GM18873 (cell line): ENCODE measurements around the gene DOCK11.
A peak's percentile ranks its signal among the peaks of the same experiment; 100 is the strongest.
"Not testable (repeated sequence)": the region's sequence is repeated elsewhere in the genome, so short reads cannot be mapped to it uniquely, and the experiment has no call there.

Experiments used
- ATAC-seq: cut with Tn5 transposase; IDR thresholded peaks from one replicate; pipeline ENCODE4 v1.9.1; 2021; ENCODE audit warnings: mild to moderate bottlenecking, moderate library complexity, moderate number of reproducible peaks; ENCODE audit not compliant: unreplicated experiment, low FRiP score

The DOCK11 gene

GRCh38 chrX:118495061-118495921, at the start of gene DOCK11:
Gene DOCK11, plus strand, starts transcription at chrX:118495815. Its CDS starts 157 bp downstream, at chrX:118495972.
- peak; percentile 49 for ATAC-seq

- no peak for ATAC-seq
Measured at GRCh38 chrX:118448273-118448783, 47.3 kb upstream of the DOCK11 start.

GRCh38 chrX:118455013-118455412, 40.6 kb upstream of the DOCK11 start:
- no peak for ATAC-seq

- no peak for ATAC-seq
Measured at GRCh38 chrX:118459494-118459893, 36.1 kb upstream of the DOCK11 start.

- no peak for ATAC-seq
Measured at GRCh38 chrX:118464501-118464900, 31.1 kb upstream of the DOCK11 start.

- ATAC-seq = no peak
Measured at GRCh38 chrX:118468122-118468521, 27.5 kb upstream of the DOCK11 start.

- not testable (repeated sequence) for ATAC-seq
Measured at GRCh38 chrX:118470721-118471347, 24.8 kb upstream of the DOCK11 start.

GRCh38 chrX:118474586-118474985, 21.0 kb upstream of the DOCK11 start:
- no peak for ATAC-seq

GRCh38 chrX:118475903-118476302, 19.7 kb upstream of the DOCK11 start:
- ATAC-seq = no peak

GRCh38 chrX:118480172-118480571, 15.4 kb upstream of the DOCK11 start:
- ATAC-seq = no peak

GRCh38 chrX:118482384-118482783, 13.2 kb upstream of the DOCK11 start:
- not testable (repeated sequence) for ATAC-seq

GRCh38 chrX:118484216-118484903, 11.3 kb upstream of the DOCK11 start:
- ATAC-seq = no peak

GRCh38 chrX:118486693-118487092, 8.9 kb upstream of the DOCK11 start:
- ATAC-seq = not testable (repeated sequence)

GRCh38 chrX:118493016-118493415, 2.6 kb upstream of the DOCK11 start:
- ATAC-seq = no peak

- ATAC-seq = no peak
Measured at GRCh38 chrX:118493653-118494297, 1.8 kb upstream of the DOCK11 start.

GRCh38 chrX:118495958-118496762, 545 bp downstream of the DOCK11 start:
- ATAC-seq = peak; percentile 63

GRCh38 chrX:118496763-118497079, 1.1 kb downstream of the DOCK11 start:
- ATAC-seq = peak; percentile 7

GRCh38 chrX:118497180-118497818, 1.7 kb downstream of the DOCK11 start:
- ATAC-seq = no peak

GRCh38 chrX:118498351-118498750, 2.7 kb downstream of the DOCK11 start:
- no peak for ATAC-seq
